Measurements from ENCODE around the gene DNAH11.
"Not testable (repeated sequence)": the region's sequence is repeated elsewhere in the genome, so short reads cannot be mapped to it uniquely, and the experiment has no call there.

The DNAH11 gene

DNA sequence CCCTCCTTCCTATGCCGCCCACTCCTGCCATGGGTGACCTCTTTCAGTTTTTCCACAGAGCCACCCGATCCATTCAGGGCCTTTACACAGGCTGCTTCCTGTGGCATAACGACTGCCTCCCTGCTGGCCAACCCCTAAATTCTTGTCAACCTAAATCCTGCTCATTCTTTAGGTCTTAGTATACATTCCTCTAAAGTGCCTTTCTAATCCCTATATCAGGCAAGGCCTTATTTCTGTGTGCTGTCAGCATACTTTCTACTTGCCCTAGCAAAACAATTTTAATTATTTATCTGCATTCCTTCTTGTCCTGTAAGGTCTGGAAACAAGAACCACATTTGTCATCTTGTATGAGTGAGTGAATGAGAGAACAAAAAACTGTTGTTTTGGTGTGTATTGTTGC, 132.4 kb downstream of the DNAH11 start:
- no peaks in the 10 kb centered on the region for H3K27me3 ChIP-seq
- TF ChIP-seq CTCF (IDR thresholded peaks at IDR 0.05; ENCODE audit: low read depth, low read length): no peak
- no peaks in the 10 kb centered on the region for H3K36me3 ChIP-seq
- no peak for DNase-seq
- no peak overlapping the region for H3K4me3 ChIP-seq (ENCODE audit: low read depth, low read length)
- H3K4me1 ChIP-seq: no peaks in the 10 kb centered on the region
- no peaks in the 10 kb centered on the region for H3K9me3 ChIP-seq

GRCh38 chr7:21690705-21691104, 147.9 kb downstream of the DNAH11 start:
- TF ChIP-seq CTCF (IDR thresholded peaks at IDR 0.05; ENCODE audit: low read depth, low read length): no peak
- no peaks in the 10 kb centered on the region for H3K27me3 ChIP-seq
- no peaks in the 10 kb centered on the region for H3K36me3 ChIP-seq
- H3K4me1 ChIP-seq: no peaks in the 10 kb centered on the region
- no peak overlapping the region for H3K4me3 ChIP-seq (ENCODE audit: low read depth, low read length)
- no peaks in the 10 kb centered on the region for H3K9me3 ChIP-seq
- DNase-seq: no peak

DNA sequence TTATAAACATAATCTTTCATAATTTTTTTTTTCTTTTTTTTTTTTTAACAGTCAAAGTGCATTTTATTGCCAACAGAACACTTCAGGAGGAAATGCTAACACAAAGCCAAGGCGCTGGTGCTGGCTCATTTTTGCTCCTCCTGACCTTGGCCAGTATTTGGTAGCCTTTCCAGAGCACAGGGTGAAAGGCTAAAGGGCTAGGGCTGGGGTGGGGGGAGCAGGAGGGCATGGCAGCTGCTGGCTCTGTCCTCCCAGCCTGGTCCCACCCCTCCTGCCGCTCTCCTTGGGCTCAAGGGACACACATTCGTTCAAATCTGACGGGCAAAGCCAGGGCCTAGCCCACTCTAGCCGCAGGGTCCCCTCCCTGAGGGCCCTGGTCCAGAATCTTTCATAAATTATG, 148.3 kb downstream of the DNAH11 start:
- not testable (repeated sequence) for H3K4me1 ChIP-seq, DNase-seq, H3K36me3 ChIP-seq

GRCh38 chr7:21700587-21700986, 157.7 kb downstream of the DNAH11 start:
- not testable (repeated sequence) for H3K27me3 ChIP-seq; DNase-seq; H3K4me3 ChIP-seq (ENCODE audit: low read depth, low read length); H3K36me3 ChIP-seq; H3K4me1 ChIP-seq; H3K9me3 ChIP-seq

More for the DNA sequence above, 148.3 kb downstream of the DNAH11 start:
- H3K27me3 ChIP-seq; H3K9me3 ChIP-seq; H3K4me3 ChIP-seq (ENCODE audit: low read depth, low read length): not testable (repeated sequence)

DNA sequence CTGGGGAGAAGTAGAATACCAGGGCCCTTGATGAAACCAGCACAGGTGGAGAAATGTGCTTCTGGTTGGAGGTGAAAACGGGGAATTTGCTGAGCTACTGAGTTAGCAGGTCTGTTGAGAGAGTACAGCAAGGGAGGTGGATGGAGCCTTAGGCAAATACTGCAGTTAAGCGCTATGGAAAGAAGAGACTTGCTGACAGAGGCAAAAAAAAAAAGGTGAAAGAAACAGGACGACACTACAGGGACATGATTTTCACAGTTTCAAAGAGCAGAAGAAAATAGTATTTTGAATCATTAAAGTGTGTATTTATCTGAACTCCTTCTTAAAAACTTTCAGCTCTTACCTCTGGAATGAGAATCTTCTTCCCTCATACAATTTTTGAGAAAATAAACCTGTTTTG, 159.5 kb downstream of the DNAH11 start:
- TF ChIP-seq CTCF (IDR thresholded peaks at IDR 0.05; ENCODE audit: low read depth, low read length): no peak
- no peaks in the 10 kb centered on the region for H3K9me3 ChIP-seq

GRCh38 chr7:21704359-21704758, 161.5 kb downstream of the DNAH11 start:
- H3K9me3 ChIP-seq: no peaks in the 10 kb centered on the region
- DNase-seq: no peak
- no peak overlapping the region for H3K4me3 ChIP-seq (ENCODE audit: low read depth, low read length)
- no peaks in the 10 kb centered on the region for H3K4me1 ChIP-seq
- no peak for TF ChIP-seq CTCF (IDR thresholded peaks at IDR 0.05; ENCODE audit: low read depth, low read length)
- no peaks in the 10 kb centered on the region for H3K27me3 ChIP-seq
- no peaks in the 10 kb centered on the region for H3K36me3 ChIP-seq

More for the DNA sequence above, 159.5 kb downstream of the DNAH11 start:
- H3K36me3 ChIP-seq: no peaks in the 10 kb centered on the region
- no peaks in the 10 kb centered on the region for H3K4me1 ChIP-seq
- no peak overlapping the region for H3K4me3 ChIP-seq (ENCODE audit: low read depth, low read length)
- no peak for DNase-seq
- no peaks in the 10 kb centered on the region for H3K27me3 ChIP-seq

DNA sequence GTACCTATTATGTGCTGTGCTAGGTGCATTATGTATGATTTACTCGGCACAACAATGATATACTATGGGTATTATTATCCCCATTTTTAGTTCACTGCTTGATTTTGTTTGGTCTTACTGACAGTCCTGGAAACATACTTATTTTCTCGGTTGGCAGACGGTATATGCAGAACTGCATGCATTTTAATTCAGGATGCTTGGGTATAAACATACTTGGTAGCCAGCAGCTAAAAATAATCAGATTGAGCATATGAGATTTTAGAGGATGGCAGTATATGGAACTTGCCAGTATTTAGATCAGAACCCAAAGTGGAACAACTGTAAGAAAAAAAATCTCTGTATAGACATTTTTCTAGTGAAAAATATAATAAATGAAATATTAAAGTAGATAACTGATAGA, 163.3 kb downstream of the DNAH11 start:
- no peaks in the 10 kb centered on the region for H3K9me3 ChIP-seq
- H3K27me3 ChIP-seq: no peaks in the 10 kb centered on the region
- H3K4me1 ChIP-seq: no peaks in the 10 kb centered on the region
- no peaks in the 10 kb centered on the region for H3K36me3 ChIP-seq
- TF ChIP-seq CTCF (IDR thresholded peaks at IDR 0.05; ENCODE audit: low read depth, low read length): no peak
- H3K4me3 ChIP-seq (ENCODE audit: low read depth, low read length): no peak overlapping the region
- DNase-seq: no peak

Data from BE2C (cell line).